CD4-positive, alpha-beta T cell treated with Interleukin-6 for 4 hours (primary cell): ENCODE results near the gene AXDND1.
"Not testable (repeated sequence)": the region's sequence is repeated elsewhere in the genome, so short reads cannot be mapped to it uniquely, and the experiment has no call there.

Source experiments
- DNase-seq: peaks from one replicate; pipeline ENCODE4 v3.0.0-alpha.2; 2020; ENCODE audit warnings: mixed read lengths

AXDND1 gene, protein sequence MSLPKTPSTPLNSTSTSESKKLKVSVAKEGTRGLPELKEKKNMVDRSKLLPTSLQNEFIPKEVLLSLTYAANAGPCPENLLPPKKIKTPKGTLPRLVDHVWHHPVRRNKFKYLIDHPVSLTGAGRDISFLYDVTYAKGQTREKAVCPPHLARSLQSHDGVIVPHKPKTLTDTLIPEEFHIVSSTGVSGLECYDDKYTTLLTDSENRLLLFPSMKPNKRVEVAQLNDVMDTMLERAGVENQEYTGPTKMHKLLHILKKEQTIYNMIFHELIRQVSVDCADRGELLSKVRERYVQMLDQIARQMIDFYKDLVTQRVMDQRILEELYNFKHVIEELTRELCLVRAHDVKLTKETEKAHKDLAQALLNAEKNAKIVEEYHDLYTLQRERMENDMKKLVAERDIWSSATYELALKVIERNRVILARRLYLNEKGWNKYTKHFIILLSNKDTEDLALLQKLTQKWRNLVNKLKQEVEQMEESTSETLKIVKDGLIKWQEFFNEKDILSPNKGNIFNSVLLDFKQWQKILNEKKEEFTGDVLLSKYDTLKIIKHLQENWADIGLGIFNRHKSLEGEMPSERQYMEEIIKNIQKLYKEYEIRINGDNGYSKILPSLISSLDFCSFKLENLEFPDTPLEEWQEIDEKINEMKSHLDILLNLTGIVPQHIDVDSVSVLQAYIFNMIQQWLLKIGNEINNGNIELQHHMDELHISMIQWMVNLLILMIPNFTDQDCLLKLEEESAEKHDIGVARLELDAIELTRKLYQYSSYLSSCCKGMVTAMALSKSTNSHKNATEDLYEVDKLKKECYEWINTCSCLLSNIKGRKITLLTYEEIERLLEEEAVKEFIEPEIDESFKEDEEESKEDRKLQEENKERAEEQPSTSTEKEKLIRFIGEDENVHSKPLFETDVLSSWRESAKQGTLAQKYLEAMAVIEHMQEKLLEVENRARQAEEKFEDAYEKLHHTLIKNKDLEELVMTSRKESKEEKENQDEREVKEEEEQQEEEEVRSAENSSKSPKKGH

DNA sequence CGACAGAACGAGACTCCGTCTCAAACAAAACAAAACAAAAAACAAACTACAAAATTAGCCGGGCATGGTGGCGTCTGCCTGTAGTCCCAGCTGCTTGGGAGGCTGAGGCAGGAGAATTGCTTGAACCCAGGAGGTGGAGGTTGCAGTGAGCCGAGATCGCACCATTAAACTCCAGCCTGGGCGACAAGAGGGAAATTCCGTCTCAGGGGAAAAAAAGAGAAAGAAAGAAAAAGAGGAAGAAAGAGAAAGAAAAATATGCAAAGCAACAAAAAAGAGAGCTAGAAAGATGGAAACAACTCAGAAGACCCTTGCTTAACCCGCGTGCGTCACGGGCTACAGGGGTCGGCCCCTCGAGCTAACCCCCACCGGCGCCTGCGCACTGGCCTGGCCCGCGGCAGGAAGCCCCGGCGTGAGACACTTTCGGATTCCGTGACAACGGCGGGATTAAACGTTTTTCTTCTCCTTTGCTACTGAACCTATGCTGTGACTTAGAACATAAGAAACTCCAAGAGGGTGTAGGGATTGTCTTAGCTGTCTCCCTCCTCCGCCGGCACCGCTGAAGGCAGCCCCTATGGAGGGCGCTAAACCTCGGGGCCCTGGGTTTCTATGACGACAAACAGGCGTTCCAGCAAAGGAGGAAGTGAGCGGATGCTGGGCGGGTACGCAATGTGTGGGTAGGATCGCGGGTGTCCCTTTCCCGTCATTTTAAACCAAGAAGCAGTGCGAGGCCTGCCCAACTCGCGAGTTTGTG lies at the start of gene AXDND1:
AXDND1 (plus strand) TSS at position 630 of the 751 bp plus-strand sequence. CDS start 539 bp downstream, outside the sequence.
- DNase-seq, result peak; percentile 91

GRCh38 chr1:179318491-179318890 lies 47.3 kb upstream of the AXDND1 start:
- DNase-seq, result no peak

DNA sequence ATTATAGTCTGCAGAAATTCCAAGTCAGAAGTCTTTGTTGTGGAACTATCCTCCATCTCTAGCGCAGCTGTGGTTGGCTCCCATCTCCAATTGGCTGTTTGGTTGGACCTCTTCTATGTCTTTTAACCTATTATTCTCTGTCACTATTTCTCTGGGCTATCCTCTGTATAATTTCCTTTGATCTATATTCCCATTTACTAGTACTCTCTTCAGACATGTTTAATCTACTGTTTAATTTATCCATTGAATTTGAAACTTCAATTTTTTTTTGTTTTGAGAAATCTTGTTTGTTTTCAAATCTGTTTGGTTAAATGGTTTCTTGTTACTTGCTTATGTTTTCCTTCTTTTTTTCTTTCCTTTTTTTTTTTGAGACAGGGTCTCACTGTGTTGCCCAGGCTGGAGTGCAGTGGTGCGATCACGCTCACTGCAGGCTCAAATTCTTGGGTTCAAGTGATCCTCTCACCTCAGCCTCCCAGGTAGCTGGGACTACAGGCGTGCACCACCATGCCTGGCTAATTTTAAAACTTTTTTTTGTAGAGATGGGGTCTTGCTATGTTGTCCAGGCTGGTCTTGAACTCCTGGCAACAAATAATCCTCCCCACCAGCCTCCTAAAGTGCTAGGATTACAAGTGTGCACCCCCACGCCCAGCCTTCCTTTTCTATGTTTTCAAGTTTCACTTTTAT lies 44.1 kb upstream of the AXDND1 start:
- DNase-seq, result no peak

- DNase-seq, result no peak
These were observed 43.2 kb upstream of the AXDND1 start for GRCh38 chr1:179322557-179322956.

DNA sequence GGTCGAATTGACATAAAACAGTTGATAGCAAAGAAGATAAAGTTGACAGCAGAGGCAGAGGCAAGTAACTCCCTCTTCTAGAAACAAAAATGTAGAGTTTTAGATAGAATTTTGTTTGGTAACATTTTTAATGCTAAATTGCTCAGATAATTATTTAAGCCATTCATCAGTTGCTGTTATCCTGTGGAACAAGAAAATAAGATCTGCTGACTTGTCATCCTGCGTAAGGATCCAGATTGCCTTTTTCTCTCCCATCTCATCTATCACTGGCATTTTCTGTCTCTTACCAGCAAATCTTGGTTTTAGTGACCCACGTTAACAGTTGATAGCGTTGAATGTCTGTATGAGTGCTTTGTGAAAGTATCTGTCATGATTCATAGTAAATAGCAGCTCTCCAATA lies 42.3 kb upstream of the AXDND1 start:
- DNase-seq, result no peak

DNA sequence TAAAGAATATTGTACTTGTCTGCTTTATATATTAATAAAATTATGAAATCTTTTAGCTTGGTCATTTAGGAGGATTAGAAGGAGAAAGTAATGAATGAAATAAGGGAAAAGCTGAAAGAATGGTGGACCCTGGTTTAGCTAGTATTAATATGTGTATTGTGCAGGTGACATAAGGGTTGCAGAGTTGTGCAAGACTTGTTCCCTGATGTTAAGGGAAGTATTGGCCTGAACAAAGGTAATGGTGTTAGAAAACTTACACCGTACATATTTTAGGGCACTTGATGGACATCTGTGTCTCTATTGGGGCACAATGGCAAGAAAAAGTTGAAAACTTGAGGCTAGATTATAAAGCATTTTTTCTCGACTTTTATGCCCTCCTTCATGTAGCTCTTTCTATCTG lies 39.9 kb upstream of the AXDND1 start:
- no peak for DNase-seq

GRCh38 chr1:179326746-179327145 lies 39.0 kb upstream of the AXDND1 start:
- DNase-seq, result no peak

GRCh38 chr1:179327196-179327595 lies 38.6 kb upstream of the AXDND1 start:
- DNase-seq, result no peak

DNA sequence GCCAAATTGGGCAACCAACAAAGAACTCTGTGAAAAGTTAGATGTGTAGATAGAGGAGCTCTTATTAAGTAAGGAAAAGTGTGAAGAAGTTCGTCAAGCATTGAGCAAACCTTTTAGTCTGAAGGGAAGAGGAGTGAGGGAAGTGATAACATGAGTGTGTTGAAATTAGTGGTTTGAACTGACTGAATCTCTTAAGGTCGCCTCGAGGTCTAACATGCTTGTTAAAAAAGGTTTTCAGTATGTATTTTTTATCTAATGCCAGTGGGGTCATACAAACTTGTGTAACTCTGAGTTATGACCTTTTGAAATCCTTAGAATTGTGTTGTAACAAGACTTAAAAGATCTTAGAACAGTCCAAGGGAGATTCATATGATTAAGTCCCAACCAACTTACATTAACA lies 38.1 kb upstream of the AXDND1 start:
- DNase-seq, result no peak

- no peak for DNase-seq
These were observed 35.9 kb upstream of the AXDND1 start for GRCh38 chr1:179329862-179330261.

- no peak for DNase-seq
These were observed 31.3 kb upstream of the AXDND1 start for GRCh38 chr1:179334440-179334839.

GRCh38 chr1:179337288-179337687 lies 28.5 kb upstream of the AXDND1 start:
- no peak for DNase-seq

DNA sequence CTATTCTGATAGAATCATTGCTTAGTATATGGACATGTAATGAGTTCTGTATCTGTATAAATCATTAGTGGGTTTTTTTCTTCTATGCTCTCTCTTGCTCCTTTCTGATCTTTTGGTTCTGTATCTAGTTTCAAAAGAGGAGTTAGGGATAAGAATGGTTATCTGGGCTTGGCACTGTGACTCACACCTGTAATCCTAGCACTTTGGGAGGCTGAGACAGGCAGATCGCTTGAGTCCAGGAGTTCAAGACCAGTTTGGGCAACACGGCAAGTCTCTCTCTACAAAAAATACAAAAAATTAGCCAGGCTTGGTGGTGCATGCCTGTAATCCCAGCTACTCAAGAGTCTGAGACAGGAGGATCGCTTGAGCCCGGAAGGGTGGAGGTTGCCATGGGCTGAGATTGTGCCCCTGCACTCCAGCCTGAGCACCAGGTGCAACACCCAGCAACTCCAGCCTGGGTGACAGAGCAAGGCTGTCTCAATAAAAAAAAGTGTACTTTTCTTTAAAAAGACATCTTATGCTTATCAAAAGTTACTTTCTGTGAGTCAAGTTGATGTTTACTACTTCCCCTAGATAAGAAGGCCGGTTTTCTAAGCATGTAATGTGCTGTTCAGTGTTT lies 27.7 kb upstream of the AXDND1 start:
- no peak for DNase-seq

DNA sequence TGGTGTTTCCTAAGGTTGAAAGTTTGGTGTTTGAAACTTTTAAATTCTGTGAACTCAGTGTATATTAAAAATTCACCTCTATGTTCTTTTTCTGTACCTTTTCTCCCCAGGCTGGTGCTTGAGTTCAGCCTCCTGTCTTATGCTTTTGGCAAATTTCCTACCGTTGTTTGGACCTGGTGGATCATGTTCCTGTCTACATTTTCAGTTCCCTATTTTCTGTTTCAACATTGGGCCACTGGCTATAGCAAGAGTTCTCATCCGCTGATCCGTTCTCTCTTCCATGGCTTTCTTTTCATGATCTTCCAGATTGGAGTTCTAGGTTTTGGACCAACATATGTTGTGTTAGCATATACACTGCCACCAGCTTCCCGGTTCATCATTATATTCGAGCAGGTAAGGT lies 24.9 kb upstream of the AXDND1 start:
- no peak for DNase-seq

DNA sequence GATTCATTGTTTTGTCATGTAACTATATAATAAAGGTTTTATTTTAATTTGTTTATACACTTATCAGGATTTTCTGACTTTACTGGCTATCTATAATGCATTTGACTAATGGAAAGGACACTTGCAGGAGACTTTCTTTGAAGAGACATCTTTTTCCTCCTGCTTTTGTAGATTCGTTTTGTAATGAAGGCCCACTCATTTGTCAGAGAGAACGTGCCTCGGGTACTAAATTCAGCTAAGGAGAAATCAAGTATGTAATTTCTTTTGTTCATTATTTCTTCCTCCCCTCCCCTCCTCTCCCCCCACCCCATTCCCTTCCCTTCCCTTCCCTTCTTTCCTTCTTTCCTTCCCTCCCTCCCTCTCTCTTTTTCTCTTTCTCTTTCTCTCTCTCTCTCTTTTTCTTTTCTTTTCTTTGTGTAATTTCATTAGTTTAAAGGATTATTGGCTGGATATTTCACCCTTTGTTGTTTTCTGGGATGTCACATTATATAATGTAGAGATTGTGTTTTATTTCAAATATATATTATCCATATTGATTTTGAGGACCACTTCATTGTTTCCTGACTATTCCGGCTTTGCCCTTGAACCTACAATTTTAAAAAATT lies 23.7 kb upstream of the AXDND1 start:
- no peak for DNase-seq

DNA sequence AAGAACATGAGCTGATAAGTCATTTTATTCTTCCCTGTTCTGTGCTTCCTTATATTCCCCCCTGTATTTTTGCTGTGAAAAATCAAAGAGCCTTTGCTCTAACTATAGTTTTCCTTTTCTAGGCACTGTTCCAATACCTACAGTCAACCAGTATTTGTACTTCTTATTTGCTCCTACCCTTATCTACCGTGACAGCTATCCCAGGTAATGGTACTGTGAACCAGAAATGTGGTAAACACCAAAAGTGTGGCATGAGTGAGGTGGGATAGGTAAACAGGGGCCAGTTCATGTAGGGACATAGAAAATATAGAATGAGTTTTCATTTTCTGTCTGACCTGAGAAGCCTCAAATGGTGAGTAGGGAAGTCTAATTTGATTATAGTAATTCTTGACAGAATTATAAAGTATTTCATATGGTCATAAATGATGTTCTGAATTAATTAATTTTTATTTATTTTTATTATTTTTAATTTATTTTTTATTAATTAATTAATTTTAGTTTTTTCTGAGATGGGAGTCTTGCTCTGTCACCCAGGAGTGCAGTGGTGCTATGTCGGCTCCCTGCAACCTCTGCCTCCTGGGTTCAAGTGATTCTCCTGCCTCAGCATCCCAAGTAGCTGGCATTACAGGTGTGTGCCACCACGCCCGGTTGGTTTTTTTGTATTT lies 22.9 kb upstream of the AXDND1 start:
- no peak for DNase-seq

DNA sequence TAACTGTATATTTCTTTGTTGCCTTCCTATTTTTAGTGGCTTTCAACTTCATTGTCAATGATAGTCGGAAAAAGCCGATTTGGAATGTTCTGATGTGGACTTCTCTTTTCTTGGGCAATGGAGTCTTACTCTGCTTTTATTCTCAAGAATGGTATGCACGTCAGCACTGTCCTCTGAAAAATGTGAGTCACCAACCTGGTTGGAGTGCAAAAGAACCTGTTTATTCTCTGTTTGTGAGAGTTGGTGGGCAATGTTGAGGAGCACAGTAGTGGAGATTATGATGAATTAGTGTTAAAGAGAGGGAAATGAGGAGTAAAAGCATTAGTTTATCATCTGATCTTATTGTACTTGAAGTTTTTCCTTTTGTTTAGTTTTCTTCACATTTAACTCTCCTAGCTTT lies 14.5 kb upstream of the AXDND1 start:
- DNase-seq, result no peak

- no peak for DNase-seq
These were observed 13.5 kb upstream of the AXDND1 start for GRCh38 chr1:179352236-179352635.

DNA sequence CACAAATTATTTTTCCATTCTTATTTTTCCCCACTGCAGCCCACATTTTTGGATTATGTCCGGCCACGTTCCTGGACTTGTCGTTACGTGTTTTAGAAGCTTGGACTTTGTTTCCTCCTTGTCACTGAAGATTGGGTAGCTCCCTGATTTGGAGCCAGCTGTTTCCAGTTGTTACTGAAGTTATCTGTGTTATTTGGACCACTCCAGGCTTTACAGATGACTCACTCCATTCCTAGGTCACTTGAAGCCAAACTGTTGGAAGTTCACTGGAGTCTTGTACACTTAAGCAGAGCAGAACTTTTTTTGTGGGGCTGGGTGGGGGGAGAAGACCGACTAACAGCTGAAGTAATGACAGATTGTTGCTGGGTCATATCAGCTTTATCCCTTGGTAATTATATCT lies 12.2 kb upstream of the AXDND1 start:
- DNase-seq, result no peak

DNA sequence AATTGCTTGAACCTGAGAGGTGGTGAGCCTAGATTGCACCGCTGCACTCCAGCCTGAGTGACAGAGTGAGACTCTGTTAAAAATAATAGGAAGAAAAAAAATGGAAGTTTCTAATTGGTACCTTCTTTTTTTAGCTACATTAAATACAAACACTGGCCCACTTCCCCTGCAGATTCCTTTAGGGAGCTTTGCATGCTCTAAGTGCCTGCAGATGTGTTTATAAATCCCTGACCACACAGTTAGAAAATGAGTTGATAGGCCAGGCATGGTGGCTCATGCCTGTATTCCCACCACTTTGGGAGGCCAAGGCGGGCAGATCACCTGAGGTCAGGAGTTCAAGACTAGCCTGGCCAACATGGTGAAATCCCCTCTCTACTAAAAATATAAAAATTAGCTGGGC lies 4.1 kb upstream of the AXDND1 start:
- DNase-seq, result not testable (repeated sequence)
